Measurements from ENCODE around the gene ANKRD11.

ANKRD11 gene

DNA sequence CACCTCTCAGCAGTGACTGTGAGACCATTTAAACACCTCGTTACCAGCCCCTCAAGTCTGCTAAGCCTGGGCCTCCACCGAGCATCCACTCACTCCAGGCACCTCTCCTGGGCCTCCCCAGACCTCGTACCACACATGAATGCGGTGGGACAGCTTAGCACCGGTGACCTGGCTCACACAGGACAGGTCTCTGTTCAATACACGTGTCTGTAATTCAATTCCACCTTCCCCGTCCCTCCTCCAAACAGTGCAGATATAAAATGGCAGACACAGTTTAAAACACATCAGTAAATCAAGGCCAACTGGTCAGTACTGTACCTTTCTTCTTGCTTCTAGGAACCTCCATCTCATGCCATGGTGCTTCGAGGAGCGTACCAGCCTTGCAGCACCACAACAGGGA is 199.0 kb downstream of the ANKRD11 start:
- H3K4me3 ChIP-seq (ENCODE audit: low read length, poor library complexity, severe bottlenecking) = no peak overlapping the region
- no peak overlapping the region for H3K9ac ChIP-seq (ENCODE audit: low read depth, low read length, poor library complexity, severe bottlenecking)
- no peak overlapping the region for H3K4me2 ChIP-seq (ENCODE audit: low read depth, low read length, poor library complexity, severe bottlenecking)
- H3K79me2 ChIP-seq (ENCODE audit: insufficient read depth, low read length) = peaks cover 6% of the 10 kb centered on the region; the same call in 1 of the 2 replicates
- TF ChIP-seq, protein P1, sequence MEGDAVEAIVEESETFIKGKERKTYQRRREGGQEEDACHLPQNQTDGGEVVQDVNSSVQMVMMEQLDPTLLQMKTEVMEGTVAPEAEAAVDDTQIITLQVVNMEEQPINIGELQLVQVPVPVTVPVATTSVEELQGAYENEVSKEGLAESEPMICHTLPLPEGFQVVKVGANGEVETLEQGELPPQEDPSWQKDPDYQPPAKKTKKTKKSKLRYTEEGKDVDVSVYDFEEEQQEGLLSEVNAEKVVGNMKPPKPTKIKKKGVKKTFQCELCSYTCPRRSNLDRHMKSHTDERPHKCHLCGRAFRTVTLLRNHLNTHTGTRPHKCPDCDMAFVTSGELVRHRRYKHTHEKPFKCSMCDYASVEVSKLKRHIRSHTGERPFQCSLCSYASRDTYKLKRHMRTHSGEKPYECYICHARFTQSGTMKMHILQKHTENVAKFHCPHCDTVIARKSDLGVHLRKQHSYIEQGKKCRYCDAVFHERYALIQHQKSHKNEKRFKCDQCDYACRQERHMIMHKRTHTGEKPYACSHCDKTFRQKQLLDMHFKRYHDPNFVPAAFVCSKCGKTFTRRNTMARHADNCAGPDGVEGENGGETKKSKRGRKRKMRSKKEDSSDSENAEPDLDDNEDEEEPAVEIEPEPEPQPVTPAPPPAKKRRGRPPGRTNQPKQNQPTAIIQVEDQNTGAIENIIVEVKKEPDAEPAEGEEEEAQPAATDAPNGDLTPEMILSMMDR (conservative IDR thresholded peaks at IDR 0.05; ENCODE audit: low read length) = no peak
- no peak for TF ChIP-seq EZH2phosphoT487 (IDR thresholded peaks at IDR 0.05; ENCODE audit: borderline replicate concordance)
- peaks cover 3% of the 10 kb centered on the region for H4K20me1 ChIP-seq (ENCODE audit: insufficient read depth, low read length, poor library complexity, severe bottlenecking)
- H3K9me3 ChIP-seq (ENCODE audit: insufficient read depth, low read depth, low read length) = no peaks in the 10 kb centered on the region
- H3K9me2 ChIP-seq (replicated peaks; ENCODE audit: low read depth, low read length) = no peaks in the 10 kb centered on the region
- H3K4me1 ChIP-seq (ENCODE audit: insufficient read depth, low read length, poor library complexity, severe bottlenecking) = no peaks in the 10 kb centered on the region
- peaks cover 22% of the 10 kb centered on the region; the same call in 1 of the 2 replicates for H3K36me3 ChIP-seq (ENCODE audit: insufficient read depth, low read length)
- no peak overlapping the region for H2AFZ ChIP-seq (ENCODE audit: low read length)
- H3K27me3 ChIP-seq (ENCODE audit: insufficient read depth, low read length, poor library complexity, severe bottlenecking) = no peaks in the 10 kb centered on the region
- H3F3A ChIP-seq (ENCODE audit: low read depth) = no peaks in the 10 kb centered on the region

GRCh38 chr16:89290887-89291286 is 199.5 kb downstream of the ANKRD11 start:
- Histone ChIP-seq H3K4me2 (ENCODE audit: low read depth, low read length, poor library complexity, severe bottlenecking) (no peak overlapping the region), H3K79me2 (ENCODE audit: insufficient read depth, low read length) (peaks cover 2% of the 10 kb centered on the region; the same call in 1 of the 2 replicates), H3K27me3 (ENCODE audit: insufficient read depth, low read length, poor library complexity, severe bottlenecking) (no peaks in the 10 kb centered on the region), H4K20me1 (ENCODE audit: insufficient read depth, low read length, poor library complexity, severe bottlenecking) (no peaks in the 10 kb centered on the region), H2AFZ (ENCODE audit: low read length) (no peak overlapping the region), H3K36me3 (ENCODE audit: insufficient read depth, low read length) (peaks cover 27% of the 10 kb centered on the region; the same call in 1 of the 2 replicates), H3K9me3 (ENCODE audit: insufficient read depth, low read depth, low read length) (no peaks in the 10 kb centered on the region), H3K4me3 (ENCODE audit: low read length, poor library complexity, severe bottlenecking) (no peak overlapping the region), H3K4me1 (ENCODE audit: insufficient read depth, low read length, poor library complexity, severe bottlenecking) (no peaks in the 10 kb centered on the region), H3K9ac (ENCODE audit: low read depth, low read length, poor library complexity, severe bottlenecking) (no peak overlapping the region), H3K9me2 (replicated peaks; ENCODE audit: low read depth, low read length) (no peaks in the 10 kb centered on the region), H3F3A (ENCODE audit: low read depth) (no peaks in the 10 kb centered on the region)
- TF ChIP-seq, protein P1 (conservative IDR thresholded peaks at IDR 0.05; ENCODE audit: low read length) = no peak
- no peak for TF ChIP-seq EZH2phosphoT487 (IDR thresholded peaks at IDR 0.05; ENCODE audit: borderline replicate concordance)

DNA sequence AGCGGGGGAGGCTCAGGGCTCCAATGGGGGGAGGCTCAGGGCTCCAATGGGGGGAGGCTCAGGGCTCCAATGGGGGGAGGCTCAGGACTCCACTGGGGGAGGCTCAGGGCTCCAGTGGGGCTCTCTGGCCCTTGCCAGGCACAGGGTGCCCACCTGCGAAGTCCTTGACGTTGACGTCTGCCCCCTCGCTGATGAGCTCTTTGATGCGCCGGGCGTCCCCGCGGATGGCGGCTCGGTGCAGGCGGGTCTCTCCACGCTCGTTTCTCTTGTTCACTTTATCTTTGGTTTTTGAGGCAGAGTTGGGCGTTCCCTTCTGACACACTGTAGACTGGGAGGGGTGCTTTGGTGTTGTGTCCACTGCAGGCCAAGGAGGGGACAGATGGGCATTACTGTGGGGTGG is 199.9 kb downstream of the ANKRD11 start:
- peaks cover 31% of the 10 kb centered on the region; the same call in 1 of the 2 replicates for H3K36me3 ChIP-seq (ENCODE audit: insufficient read depth, low read length)
- H3K4me2 ChIP-seq (ENCODE audit: low read depth, low read length, poor library complexity, severe bottlenecking) = no peak overlapping the region
- no peak overlapping the region for H2AFZ ChIP-seq (ENCODE audit: low read length)
- no peak overlapping the region for H3K9ac ChIP-seq (ENCODE audit: low read depth, low read length, poor library complexity, severe bottlenecking)
- H3F3A ChIP-seq (ENCODE audit: low read depth) = no peaks in the 10 kb centered on the region
- H3K4me1 ChIP-seq (ENCODE audit: insufficient read depth, low read length, poor library complexity, severe bottlenecking) = no peaks in the 10 kb centered on the region
- no peaks in the 10 kb centered on the region for H4K20me1 ChIP-seq (ENCODE audit: insufficient read depth, low read length, poor library complexity, severe bottlenecking)
- no peaks in the 10 kb centered on the region for H3K9me3 ChIP-seq (ENCODE audit: insufficient read depth, low read depth, low read length)
- no peaks in the 10 kb centered on the region for H3K9me2 ChIP-seq (replicated peaks; ENCODE audit: low read depth, low read length)
- TF ChIP-seq, protein P1 (conservative IDR thresholded peaks at IDR 0.05; ENCODE audit: low read length) = no peak
- TF ChIP-seq EZH2phosphoT487 (IDR thresholded peaks at IDR 0.05; ENCODE audit: borderline replicate concordance) = no peak
- no peak overlapping the region for H3K4me3 ChIP-seq (ENCODE audit: low read length, poor library complexity, severe bottlenecking)
- no peaks in the 10 kb centered on the region for H3K27me3 ChIP-seq (ENCODE audit: insufficient read depth, low read length, poor library complexity, severe bottlenecking)
- peaks cover 2% of the 10 kb centered on the region; the same call in 1 of the 2 replicates for H3K79me2 ChIP-seq (ENCODE audit: insufficient read depth, low read length)

All from Loucy (cell line).